Kidney epithelial cell (primary cell): Measurements from ENCODE around the gene C1QTNF9B. TPM values are rescaled to one million over a fixed set of nuclear protein-coding genes. Genes with fewer than 3 reads are reported as not detected.

ENCODE experiments used
- DNase-seq: peaks from one replicate; pipeline ENCODE4 v3.0.0-alpha.2; 2010; ENCODE audit warnings: low read depth
- H3K27me3 ChIP-seq: 2 replicates; pipeline ENCODE4 v1.6.0; 2011; ENCODE audit warnings: low read length; ENCODE audit not compliant: control insufficient read depth, insufficient read depth
- H3K36me3 ChIP-seq: 2 replicates; pipeline ENCODE4 v1.5.1; 2011; ENCODE audit warnings: low read length; ENCODE audit not compliant: control insufficient read depth, insufficient read depth
- H3K4me3 ChIP-seq: 2 replicates; pipeline ENCODE4 v1.5.1; 2011; ENCODE audit warnings: low read depth, mild to moderate bottlenecking, control low read depth, low read length
- total RNA-seq: library from RNA; depleted of rRNA; stranded (reverse); fragments of >200 nt; gene quantifications from 2 replicates; pipeline ENCODE4 v1.2.3, GENCODE V29; 2015
- TF ChIP-seq, protein P1 (sequence below): IDR thresholded peaks from 2 replicates; pipeline ENCODE4 v1.5.1; 2011; ENCODE audit warnings: mild to moderate bottlenecking, moderate library complexity, low read length, control low read depth, inconsistent platforms; ENCODE audit not compliant: insufficient read depth, poor library complexity, severe bottlenecking

C1QTNF9B gene
- total RNA-seq, 1 donor from 2014 or later = not detected

- no peak for DNase-seq
- TF ChIP-seq, protein P1, sequence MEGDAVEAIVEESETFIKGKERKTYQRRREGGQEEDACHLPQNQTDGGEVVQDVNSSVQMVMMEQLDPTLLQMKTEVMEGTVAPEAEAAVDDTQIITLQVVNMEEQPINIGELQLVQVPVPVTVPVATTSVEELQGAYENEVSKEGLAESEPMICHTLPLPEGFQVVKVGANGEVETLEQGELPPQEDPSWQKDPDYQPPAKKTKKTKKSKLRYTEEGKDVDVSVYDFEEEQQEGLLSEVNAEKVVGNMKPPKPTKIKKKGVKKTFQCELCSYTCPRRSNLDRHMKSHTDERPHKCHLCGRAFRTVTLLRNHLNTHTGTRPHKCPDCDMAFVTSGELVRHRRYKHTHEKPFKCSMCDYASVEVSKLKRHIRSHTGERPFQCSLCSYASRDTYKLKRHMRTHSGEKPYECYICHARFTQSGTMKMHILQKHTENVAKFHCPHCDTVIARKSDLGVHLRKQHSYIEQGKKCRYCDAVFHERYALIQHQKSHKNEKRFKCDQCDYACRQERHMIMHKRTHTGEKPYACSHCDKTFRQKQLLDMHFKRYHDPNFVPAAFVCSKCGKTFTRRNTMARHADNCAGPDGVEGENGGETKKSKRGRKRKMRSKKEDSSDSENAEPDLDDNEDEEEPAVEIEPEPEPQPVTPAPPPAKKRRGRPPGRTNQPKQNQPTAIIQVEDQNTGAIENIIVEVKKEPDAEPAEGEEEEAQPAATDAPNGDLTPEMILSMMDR = no peak
- Histone ChIP-seq H3K4me3 (no peak overlapping the region), H3K36me3 (peaks cover 1% of the 10 kb centered on the region), H3K27me3 (no peaks in the 10 kb centered on the region)
Measured at GRCh38 chr13:23850134-23850533, 47.2 kb downstream of the C1QTNF9B start.

DNA sequence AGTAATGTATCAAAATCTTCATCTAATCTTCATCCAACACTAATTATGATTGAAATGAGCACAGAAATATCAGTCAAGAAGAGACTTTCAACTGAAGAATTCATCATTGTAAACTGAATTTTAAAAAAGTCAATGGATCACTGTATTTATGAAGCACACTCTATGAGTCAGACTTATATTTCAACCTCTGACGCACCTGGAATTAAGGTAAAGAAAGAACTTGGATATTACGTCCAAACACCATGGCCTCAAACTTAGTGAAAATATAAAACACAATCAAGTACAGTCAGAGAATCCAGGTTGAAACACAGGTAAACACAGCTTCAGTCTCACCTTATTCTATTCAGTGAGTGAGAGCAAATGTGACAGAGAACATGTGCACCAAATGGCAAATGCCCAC, 47.6 kb downstream of the C1QTNF9B start:
- H3K27me3 ChIP-seq = no peaks in the 10 kb centered on the region
- TF ChIP-seq, protein P1 = no peak
- DNase-seq = no peak
- H3K36me3 ChIP-seq = peaks cover 1% of the 10 kb centered on the region
- no peak overlapping the region for H3K4me3 ChIP-seq

DNA sequence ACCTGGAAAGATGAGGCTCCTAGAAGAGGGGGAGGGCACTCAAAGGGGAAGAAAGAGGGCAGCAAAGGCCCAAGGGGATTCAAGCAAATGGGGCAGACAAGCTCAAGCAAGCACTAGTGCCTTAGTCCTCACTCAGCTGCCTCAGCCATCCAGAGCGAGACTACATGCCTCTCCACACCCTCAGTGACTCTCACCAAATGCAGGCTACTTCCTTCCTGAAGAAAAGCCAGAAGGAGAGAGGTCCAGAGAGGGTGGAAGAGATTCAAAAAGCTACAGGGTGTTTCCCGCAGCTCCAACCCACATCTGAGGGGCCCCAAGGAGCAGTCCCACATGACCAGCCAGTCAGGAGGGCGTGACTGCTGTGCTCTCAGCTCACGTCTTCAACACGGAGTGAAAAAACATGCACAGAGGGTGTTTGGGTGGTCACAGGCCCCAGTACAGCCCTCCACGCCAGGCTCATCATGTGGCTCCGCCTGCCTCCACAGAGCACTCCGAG, 48.6 kb downstream of the C1QTNF9B start:
- Histone ChIP-seq H3K36me3 (peaks cover 1% of the 10 kb centered on the region), H3K4me3 (no peak overlapping the region), H3K27me3 (no peaks in the 10 kb centered on the region)
- TF ChIP-seq, protein P1 = no peak
- no peak for DNase-seq

DNA sequence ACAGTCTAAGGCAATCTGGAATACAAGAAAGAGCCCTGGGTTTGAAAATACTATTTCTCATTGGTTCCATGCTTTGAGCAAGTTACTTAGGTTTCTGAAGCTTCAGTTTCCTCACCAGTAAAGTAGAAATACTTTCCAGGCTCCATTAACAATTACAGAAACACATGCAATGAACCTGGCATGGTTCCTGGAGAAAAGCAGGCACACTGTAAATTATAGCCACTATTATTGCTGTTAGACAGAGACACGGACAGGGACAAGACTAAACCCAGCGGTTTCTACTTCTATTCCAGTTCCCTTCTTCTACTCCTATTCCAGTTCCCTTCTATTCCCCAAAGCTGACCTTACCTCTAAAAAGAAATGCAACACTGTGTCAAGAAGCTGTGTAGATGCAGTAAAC, 49.3 kb downstream of the C1QTNF9B start:
- H3K4me3 ChIP-seq = no peak overlapping the region
- TF ChIP-seq, protein P1 = no peak
- H3K27me3 ChIP-seq = no peaks in the 10 kb centered on the region
- no peak for DNase-seq
- peaks cover 1% of the 10 kb centered on the region for H3K36me3 ChIP-seq

GRCh38 chr13:23847497-23847896, 49.8 kb downstream of the C1QTNF9B start:
- no peak for DNase-seq

More at GRCh38 chr13:23847497-23847896, 49.8 kb downstream of the C1QTNF9B start:
- Histone ChIP-seq H3K27me3 (no peaks in the 10 kb centered on the region), H3K4me3 (no peak overlapping the region), H3K36me3 (peaks cover 1% of the 10 kb centered on the region)
- TF ChIP-seq, protein P1 = no peak
